Lower leg skin (tissue), 3 donors: Measurements from ENCODE around the gene HMGB1.

ENCODE experiments used
- CTCF ChIP-seq, 3 donors: fragments of 450-650 bp; IDR thresholded peaks; one replicate each; pipeline ENCODE4 v1.5.1; 2016; ENCODE audit warnings: antibody characterized with exemption in 3 of 3, mild to moderate bottlenecking in 3 of 3, moderate library complexity in 2 of 3
- POLR2A ChIP-seq, 2 donors: fragments of 450-650 bp; IDR thresholded peaks; one replicate each; pipeline ENCODE4 v1.6.1; 2016 to 2017; ENCODE audit warnings: antibody characterized with exemption in 2 of 2, mild to moderate bottlenecking in 1 of 2, moderate library complexity in 1 of 2

- no peak for TF ChIP-seq CTCF (IDR thresholded peaks at IDR 0.05)
- TF ChIP-seq POLR2A (IDR thresholded peaks at IDR 0.05) = no peak
These were observed 55.6 kb downstream of the HMGB1 start for GRCh38 chr13:30409886-30410704.
